Measurements from ENCODE around the gene SYS1. TPM values are rescaled to one million over a fixed set of nuclear protein-coding genes. Genes with fewer than 3 reads are reported as not detected.

Gene SYS1
- total and polyA plus RNA-seq, 10 donors, result 15.1 to 69.8 (median 32.2) TPM

GRCh38 chr20:45374966-45375365, 12.0 kb downstream of the SYS1 start:
- no peak overlapping the region for H3K27ac ChIP-seq
- intact Hi-C loops (cut with DNase I; ENCODE audit: low total_unique reads), result loop anchor here (5.0 kb wide), 2 partner anchors 42 to 62 kb away; partner anchors contain the start of gene PIGT

GRCh38 chr20:45377269-45377668, 14.3 kb downstream of the SYS1 start:
- no peak for DNase-seq
- Histone ChIP-seq H3K27ac (no peak overlapping the region), H3K4me1 (peaks cover 8 to 22% (median 21%) of the 10 kb centered on the region in 6 donors), H3K36me3 (peaks cover 0 to 39% (median 0%) of the 10 kb centered on the region in 6 donors), H3K4me3 (no peak overlapping the region), H3K9me3 (no peaks in the 10 kb centered on the region), H3K27me3 (replicated peaks in 1 of 7) (no peaks in the 10 kb centered on the region)
- TF ChIP-seq CTCF (IDR thresholded peaks at IDR 0.05 in 8 of 11, conservative IDR thresholded peaks at IDR 0.05 in 3 of 11) (no peak), POLR2A (IDR thresholded peaks at IDR 0.05) (no peak), POLR2AphosphoS5 (IDR thresholded peaks at IDR 0.05) (no peak)
- intact Hi-C loops (cut with DNase I; ENCODE audit: low total_unique reads), result no loop called here
- WGBS, 5 donors, result 84 to 97% (median 86%) methylated on average over 11 of the region's 11 CpGs

More at GRCh38 chr20:45374966-45375365, 12.0 kb downstream of the SYS1 start:
- Histone ChIP-seq H3K4me1 (peaks cover 8 to 46% (median 25%) of the 10 kb centered on the region in 6 donors), H3K4me3 (no peak overlapping the region), H3K36me3 (peaks cover 0 to 39% (median 0%) of the 10 kb centered on the region in 6 donors), H3K27me3 (replicated peaks in 1 of 7) (no peaks in the 10 kb centered on the region), H3K9me3 (no peaks in the 10 kb centered on the region)
- no peak for DNase-seq
- 96 to 97% (median 96%) methylated on average over 10 to 14 of the region's 14 CpGs for WGBS, 5 donors
- TF ChIP-seq CTCF (IDR thresholded peaks at IDR 0.05 in 8 of 11, conservative IDR thresholded peaks at IDR 0.05 in 3 of 11) (no peak), POLR2AphosphoS5 (IDR thresholded peaks at IDR 0.05) (peak in 1 of 3 donors; percentile 28)

GRCh38 chr20:45378191-45378590, 15.2 kb downstream of the SYS1 start, which contains the start of gene TP53TG5:
Gene TP53TG5, minus strand, starts transcription at chr20:45378325. Its CDS starts 89 bp downstream, at chr20:45378236.
- Histone ChIP-seq H3K36me3 (peaks cover 0 to 39% (median 0%) of the 10 kb centered on the region in 6 donors), H3K27me3 (replicated peaks in 1 of 7) (no peaks in the 10 kb centered on the region), H3K9me3 (no peaks in the 10 kb centered on the region), H3K4me1 (peaks cover 2 to 13% (median 11%) of the 10 kb centered on the region in 6 donors), H3K4me3 (no peak within 1 kb of the TSS), H3K27ac (no peak within 1 kb of the TSS)
- intact Hi-C loops (cut with DNase I; ENCODE audit: low total_unique reads), result no loop called here
- DNase-seq, result no peak
- WGBS, 5 donors, result 62 to 82% (median 77%) methylated on average over 1 of the region's 1 CpG
- TF ChIP-seq CTCF (IDR thresholded peaks at IDR 0.05 in 8 of 11, conservative IDR thresholded peaks at IDR 0.05 in 3 of 11) (no peak), POLR2A (IDR thresholded peaks at IDR 0.05) (no peak), POLR2AphosphoS5 (IDR thresholded peaks at IDR 0.05) (no peak)

GRCh38 chr20:45387274-45387673, 24.3 kb downstream of the SYS1 start:
- TF ChIP-seq POLR2AphosphoS5 (IDR thresholded peaks at IDR 0.05) (no peak), CTCF (IDR thresholded peaks at IDR 0.05 in 8 of 11, conservative IDR thresholded peaks at IDR 0.05 in 3 of 11) (no peak), POLR2A (IDR thresholded peaks at IDR 0.05) (no peak)
- no peak for DNase-seq
- Histone ChIP-seq H3K36me3 (no peaks in the 10 kb centered on the region), H3K27ac (no peak overlapping the region), H3K4me1 (peaks cover 0 to 6% (median 0%) of the 10 kb centered on the region in 6 donors), H3K27me3 (replicated peaks in 1 of 7) (no peaks in the 10 kb centered on the region), H3K9me3 (peaks cover 0 to 10% (median 3%) of the 10 kb centered on the region in 8 donors), H3K4me3 (no peak overlapping the region)
- intact Hi-C loops (cut with DNase I; ENCODE audit: low total_unique reads), result no loop called here
- 69 to 93% (median 81%) methylated on average over 1 of the region's 1 CpG for WGBS, 5 donors

Measured in spleen (tissue), 11 donors.